ENCODE measurements around the gene RAET1G.

RAET1G gene

DNA sequence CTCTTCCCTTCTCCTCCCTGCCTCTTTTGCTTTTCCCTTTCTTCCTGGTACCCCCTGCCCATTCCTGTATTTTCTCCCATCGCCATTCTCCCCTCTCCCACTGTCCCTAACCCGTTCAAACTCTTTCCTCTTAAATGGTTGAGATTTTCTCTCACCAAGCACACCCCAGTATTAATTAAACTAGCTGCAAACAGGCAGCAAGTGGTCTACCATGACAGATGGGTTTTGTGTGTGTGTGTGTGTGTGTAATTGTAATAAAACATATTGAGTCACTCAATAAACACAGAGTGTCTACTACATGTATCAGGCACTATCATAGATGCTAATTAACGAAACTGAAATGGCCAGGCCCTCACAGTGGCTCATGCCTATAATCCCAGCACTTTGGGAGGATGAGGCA lies 31.7 kb downstream of the RAET1G start:
- DNase-seq, result no peak

DNA sequence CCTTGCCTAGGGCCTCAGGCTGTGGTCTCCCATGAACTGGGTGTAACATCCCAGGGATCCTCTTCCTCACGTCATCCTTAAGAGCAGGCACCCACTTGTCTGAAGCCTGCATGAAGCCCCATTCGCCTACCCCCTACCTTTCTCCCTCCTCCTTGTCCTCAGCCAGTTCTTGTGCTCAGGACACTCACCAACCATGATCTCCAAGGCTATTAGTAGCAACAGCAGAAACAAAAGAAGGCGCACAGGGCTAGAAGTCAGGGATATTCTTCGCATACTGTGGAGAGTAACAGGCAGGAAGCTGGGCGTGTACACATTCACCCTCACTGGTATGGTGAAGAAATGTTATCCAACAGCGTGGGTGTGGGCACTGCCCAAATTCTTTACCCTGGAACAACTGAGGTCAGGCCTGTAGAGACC lies 32.3 kb downstream of the RAET1G start:
- DNase-seq, result no peak

DNA sequence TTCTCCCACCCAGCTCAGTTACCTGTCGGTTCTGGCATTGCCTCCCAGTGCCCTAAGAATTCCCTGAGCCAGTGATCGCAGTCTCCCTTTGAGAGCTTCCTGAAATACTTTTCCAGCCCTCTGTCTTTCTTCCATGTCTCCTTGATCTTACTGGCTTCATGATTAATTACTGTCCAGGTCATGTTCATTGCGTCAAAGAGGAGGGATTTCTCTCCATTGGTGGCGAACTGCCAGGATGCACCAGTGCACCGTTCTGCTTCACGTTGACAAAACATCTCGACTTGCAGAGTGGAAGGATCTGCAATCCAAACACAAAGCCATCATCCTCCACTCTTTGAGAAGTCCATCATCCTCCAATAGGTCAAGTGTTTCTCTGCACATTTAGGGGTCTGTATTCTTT lies 33.6 kb downstream of the RAET1G start:
- no peak for DNase-seq

DNA sequence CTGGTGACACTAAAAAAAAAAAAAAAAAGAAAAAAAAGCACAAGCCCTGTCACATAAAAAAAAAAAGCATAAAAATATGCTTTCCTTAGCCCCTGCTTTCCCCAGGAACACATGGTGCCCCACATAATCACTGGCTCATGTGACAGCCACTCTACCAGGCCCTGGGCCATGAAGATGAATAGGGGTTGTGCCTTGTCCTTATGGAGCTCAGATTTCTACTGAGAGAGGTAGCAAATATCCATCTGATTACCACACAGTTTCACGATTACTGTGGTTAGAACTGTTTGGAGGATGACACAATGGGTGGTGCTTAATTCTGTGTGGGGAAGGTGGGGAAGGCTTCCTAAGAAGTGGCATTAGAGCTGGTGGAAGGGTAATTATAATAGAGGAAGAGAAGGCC lies 34.3 kb downstream of the RAET1G start:
- DNase-seq, result no peak

GRCh38 chr6:149888093-149888492 lies 34.8 kb downstream of the RAET1G start:
- DNase-seq, result no peak

DNA sequence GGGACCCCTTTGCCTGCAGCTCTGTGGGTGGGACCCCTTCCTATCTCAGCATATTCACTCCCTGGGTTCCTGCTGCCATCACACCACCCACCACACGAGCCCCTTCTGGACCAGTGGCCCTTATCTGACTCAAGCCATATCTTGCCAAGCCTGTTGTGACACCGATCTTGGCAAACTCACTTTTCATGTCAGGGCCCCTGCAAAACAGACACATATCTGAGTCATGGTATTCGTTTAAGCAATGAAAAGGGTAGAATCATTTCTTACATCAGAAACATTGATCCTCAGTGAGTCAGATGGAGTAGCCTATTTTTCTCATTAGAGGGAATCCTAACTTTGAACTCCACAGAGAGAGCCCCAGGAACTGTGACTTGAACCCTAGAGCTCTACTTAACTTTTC lies 35.6 kb downstream of the RAET1G start:
- no peak for DNase-seq

DNA sequence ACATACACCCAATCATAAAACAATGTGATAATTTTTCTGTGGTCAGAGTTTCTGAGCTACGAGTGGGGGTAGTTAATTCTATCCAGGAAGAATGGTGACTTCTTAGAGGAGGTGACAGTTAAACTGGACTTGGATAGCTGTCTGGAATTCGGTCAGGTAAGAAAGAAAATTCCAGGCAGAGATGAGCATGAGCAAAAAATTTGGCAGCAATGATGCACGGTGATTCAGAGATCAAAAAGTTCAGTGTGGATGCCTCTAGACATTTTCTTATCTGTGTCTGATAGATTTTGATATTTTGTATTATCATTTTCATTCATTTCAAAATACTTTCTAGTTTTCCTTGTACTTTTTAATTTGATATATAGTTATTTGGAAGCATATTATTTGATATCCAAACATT lies 37.0 kb downstream of the RAET1G start:
- DNase-seq, result no peak

GRCh38 chr6:149884617-149885016 lies 38.3 kb downstream of the RAET1G start:
- DNase-seq, result no peak

DNA sequence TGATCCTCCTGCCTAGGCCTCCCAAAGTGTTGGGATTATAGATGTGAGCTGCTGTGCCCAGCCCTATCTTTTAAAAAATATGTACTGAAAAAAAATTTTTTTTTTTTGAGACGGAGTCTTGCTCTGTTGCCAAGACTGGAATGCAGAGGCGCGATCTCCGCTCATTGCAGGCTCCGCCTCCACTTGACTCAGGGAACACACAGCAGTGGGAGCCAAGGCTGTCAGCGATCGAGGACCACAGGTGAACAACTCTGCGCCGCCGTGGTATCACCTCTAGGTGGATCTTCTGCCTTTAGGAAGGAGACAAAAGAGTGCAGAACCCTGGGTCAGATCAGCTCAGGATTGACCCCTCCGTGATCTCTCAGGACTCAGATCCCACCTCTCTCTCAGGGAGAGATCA lies 38.7 kb downstream of the RAET1G start:
- DNase-seq, result no peak

DNA sequence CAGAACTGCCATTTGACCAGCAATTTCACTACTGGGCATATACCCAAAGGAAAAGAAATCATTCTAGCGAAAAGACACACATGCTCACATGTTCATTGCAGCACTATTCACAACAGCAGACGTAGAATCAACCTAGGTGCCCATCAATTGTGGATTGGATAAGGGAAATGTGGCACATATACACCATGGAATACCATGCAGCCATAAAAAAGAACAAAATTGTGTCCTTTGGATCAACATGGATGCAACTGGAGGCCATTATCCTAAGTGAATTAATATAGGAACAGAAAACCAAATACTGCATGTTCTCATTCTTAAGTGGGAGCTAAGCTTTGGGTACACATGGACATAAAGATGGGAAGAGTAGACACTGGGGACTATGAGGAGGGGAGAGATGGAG lies 41.1 kb downstream of the RAET1G start:
- DNase-seq, result no peak

- no peak for DNase-seq
These were observed 41.7 kb downstream of the RAET1G start for GRCh38 chr6:149881066-149881766.

GRCh38 chr6:149877659-149878058 lies 45.3 kb downstream of the RAET1G start:
- DNase-seq, result no peak

GRCh38 chr6:149876241-149876933 lies 46.5 kb downstream of the RAET1G start:
- DNase-seq, result no peak

DNA sequence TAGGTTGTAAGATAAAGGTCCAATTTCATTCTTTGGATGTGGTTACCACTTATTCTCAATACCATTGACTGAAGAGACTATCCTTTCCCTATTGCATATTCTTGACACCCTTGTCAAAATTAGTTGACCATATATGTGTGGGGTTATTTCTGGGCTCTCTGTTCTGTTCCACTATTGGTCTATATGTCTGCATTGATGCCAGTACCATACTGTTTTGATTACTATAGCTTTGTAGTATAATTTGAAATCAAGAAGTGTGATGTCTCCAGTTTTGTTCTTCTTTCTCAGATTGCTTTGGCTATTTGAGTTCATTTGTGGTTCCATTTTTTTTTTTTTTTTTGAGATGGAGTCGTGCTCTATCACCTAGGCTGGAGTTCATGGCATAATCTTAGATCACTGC lies 50.7 kb downstream of the RAET1G start:
- DNase-seq, result no peak

GRCh38 chr6:149871182-149871581 lies 51.7 kb downstream of the RAET1G start:
- DNase-seq, result no peak

GRCh38 chr6:149869275-149869892 lies 53.5 kb downstream of the RAET1G start:
- DNase-seq, result no peak

GRCh38 chr6:149867876-149868640 lies 54.9 kb downstream of the RAET1G start:
- DNase-seq, result no peak
